GM23338 (cell line): ENCODE data around the gene GFRA1. TPM values are rescaled to one million over a fixed set of nuclear protein-coding genes. Genes with fewer than 3 reads are reported as not detected.

Experiments used
- ATAC-seq: fragments of 200-7000 bp; cut with Tn5 transposase; 3 replicates; pipeline ENCODE4 v1.9.1; 2020
- DNase-seq: peaks from one replicate; pipeline ENCODE4 v3.0.0-alpha.2; 2015; ENCODE audit warnings: low spot score
- H2AFZ ChIP-seq: fragments of 200-600 bp; sonication (generic); 2 replicates; pipeline ENCODE4 v1.8.0; 2016; ENCODE audit warnings: antibody characterized with exemption, mild to moderate bottlenecking, moderate library complexity
- H3F3A ChIP-seq: fragments of 200-600 bp; sonication (generic); replicated peaks from 2 replicates; pipeline ENCODE4 v1.8.0; 2017; ENCODE audit warnings: antibody characterized with exemption, mixed run types, low read depth
- H3K27ac ChIP-seq: fragments of 200-600 bp; sonication (generic); 2 replicates; pipeline ENCODE4 v1.6.1; 2016; ENCODE audit warnings: low read depth
- H3K27me3 ChIP-seq: fragments of 200-600 bp; sonication (generic); 2 replicates; pipeline ENCODE4 v1.8.0; 2016; ENCODE audit warnings: mild to moderate bottlenecking, mixed run types, moderate library complexity; ENCODE audit not compliant: insufficient read depth
- H3K36me3 ChIP-seq: fragments of 200-600 bp; sonication (generic); 2 replicates; pipeline ENCODE4 v1.8.0; 2016; ENCODE audit warnings: mild to moderate bottlenecking; ENCODE audit not compliant: insufficient read depth
- H3K4me1 ChIP-seq: fragments of 200-600 bp; sonication (generic); 2 replicates; pipeline ENCODE4 v1.8.0; 2016; ENCODE audit warnings: mild to moderate bottlenecking, moderate library complexity; ENCODE audit not compliant: insufficient read depth
- H3K4me2 ChIP-seq: fragments of 200-600 bp; sonication (generic); 2 replicates; pipeline ENCODE4 v1.7.1; 2017; ENCODE audit warnings: mixed run types
- H3K4me3 ChIP-seq: fragments of 200-600 bp; sonication (generic); 2 replicates; pipeline ENCODE4 v1.6.1; 2016; ENCODE audit warnings: mixed run types
- H3K79me2 ChIP-seq: fragments of 200-600 bp; sonication (generic); replicated peaks from 2 replicates; pipeline ENCODE4 v1.8.0; 2017; ENCODE audit warnings: mild to moderate bottlenecking; ENCODE audit not compliant: insufficient read depth
- H3K9me2 ChIP-seq: fragments of 200-600 bp; sonication (generic); 2 replicates; pipeline ENCODE4 v1.8.0; 2017; ENCODE audit not compliant: insufficient read depth
- H4K20me1 ChIP-seq: fragments of 200-600 bp; sonication (generic); replicated peaks from 2 replicates; pipeline ENCODE4 v1.8.0; 2017; ENCODE audit warnings: mild to moderate bottlenecking; ENCODE audit not compliant: insufficient read depth
- H3K27ac Mint-ChIP-seq: 2 replicates; pipeline ENCODE4 v1.8.0; 2020; ENCODE audit warnings: inconsistent platforms, mild to moderate bottlenecking, moderate library complexity, mixed read lengths
- H3K27me3 Mint-ChIP-seq: 3 replicates; pipeline ENCODE4 v1.8.0; 2022; ENCODE audit warnings: low read depth, mild to moderate bottlenecking, moderate library complexity, mixed read lengths, inconsistent platforms; ENCODE audit not compliant: insufficient read depth, poor library complexity
- H3K36me3 Mint-ChIP-seq: 3 replicates; pipeline ENCODE4 v1.8.0; 2021; ENCODE audit warnings: low read depth, mild to moderate bottlenecking, inconsistent platforms, moderate library complexity, mixed read lengths
- H3K4me1 Mint-ChIP-seq: 3 replicates; pipeline ENCODE4 v1.8.0; 2020; ENCODE audit warnings: mild to moderate bottlenecking, inconsistent platforms, mixed read lengths
- H3K4me3 Mint-ChIP-seq: 3 replicates; pipeline ENCODE4 v1.8.0; 2021; ENCODE audit warnings: moderate library complexity, mild to moderate bottlenecking, inconsistent platforms, mixed read lengths
- H3K9me3 Mint-ChIP-seq: 3 replicates; pipeline ENCODE4 v1.8.0; 2020; ENCODE audit warnings: moderate library complexity, mild to moderate bottlenecking, inconsistent platforms, mixed read lengths
- JUNB ChIP-seq: IDR thresholded peaks from one replicate; pipeline ENCODE4 v1.6.1; 2016; ENCODE audit warnings: antibody characterized with exemption; ENCODE audit not compliant: unreplicated experiment
- POLR2AphosphoS5 ChIP-seq: IDR thresholded peaks from 2 replicates; pipeline ENCODE4 v1.6.1; 2016; ENCODE audit warnings: antibody characterized with exemption, low read depth
- ZNF331 ChIP-seq: fragments of 250-450 bp; sonication (Bioruptor Pico); IDR thresholded peaks from 2 replicates; pipeline ENCODE4 v1.5.0; 2020; ENCODE audit warnings: low read depth, mild to moderate bottlenecking, moderate library complexity
- ZNF462 ChIP-seq: fragments of 250-450 bp; sonication (Bioruptor Pico); IDR thresholded peaks from 2 replicates; pipeline ENCODE4 v1.5.0; 2020; ENCODE audit warnings: mild to moderate bottlenecking, moderate library complexity
- polyA plus RNA-seq: library from polyadenylated mRNA; unstranded; fragments of >200 nt; fragmentation: Nextera tagmentation; extraction: Ambion mirVana; gene quantifications from 2 replicates; pipeline ENCODE4 v1.2.1, GENCODE V29; 2016
- total RNA-seq: library from RNA; depleted of rRNA; stranded (reverse); fragments of >200 nt; shearing (Covaris generic); gene quantifications from 2 replicates; pipeline ENCODE4 v1.2.3, GENCODE V29; 2014
- TF ChIP-seq, protein P1 (sequence below), 2 experiments: fragments of 200-600 bp in 1 of 2; sonication (generic) in 1 of 2; conservative IDR thresholded peaks; 2 replicates each; pipeline versions ENCODE4 v1.5.1 to v1.6.1; 2016 to 2017; ENCODE audit warnings: antibody characterized with exemption in 2 of 2, low read depth in 2 of 2, mild to moderate bottlenecking in 2 of 2, moderate library complexity in 1 of 2

The GFRA1 gene
- total and polyA plus RNA-seq, 2 experiments from 2014 or later, result 1.4 to 2.8 TPM

GRCh38 chr10:116164291-116164690 lies 108.7 kb downstream of the GFRA1 start (continued):
- no peak for TF ChIP-seq ZNF462 (CRISPR knock-in tag)
- no peak for TF ChIP-seq JUNB
- TF ChIP-seq POLR2AphosphoS5, result no peak
- TF ChIP-seq, protein P1, sequence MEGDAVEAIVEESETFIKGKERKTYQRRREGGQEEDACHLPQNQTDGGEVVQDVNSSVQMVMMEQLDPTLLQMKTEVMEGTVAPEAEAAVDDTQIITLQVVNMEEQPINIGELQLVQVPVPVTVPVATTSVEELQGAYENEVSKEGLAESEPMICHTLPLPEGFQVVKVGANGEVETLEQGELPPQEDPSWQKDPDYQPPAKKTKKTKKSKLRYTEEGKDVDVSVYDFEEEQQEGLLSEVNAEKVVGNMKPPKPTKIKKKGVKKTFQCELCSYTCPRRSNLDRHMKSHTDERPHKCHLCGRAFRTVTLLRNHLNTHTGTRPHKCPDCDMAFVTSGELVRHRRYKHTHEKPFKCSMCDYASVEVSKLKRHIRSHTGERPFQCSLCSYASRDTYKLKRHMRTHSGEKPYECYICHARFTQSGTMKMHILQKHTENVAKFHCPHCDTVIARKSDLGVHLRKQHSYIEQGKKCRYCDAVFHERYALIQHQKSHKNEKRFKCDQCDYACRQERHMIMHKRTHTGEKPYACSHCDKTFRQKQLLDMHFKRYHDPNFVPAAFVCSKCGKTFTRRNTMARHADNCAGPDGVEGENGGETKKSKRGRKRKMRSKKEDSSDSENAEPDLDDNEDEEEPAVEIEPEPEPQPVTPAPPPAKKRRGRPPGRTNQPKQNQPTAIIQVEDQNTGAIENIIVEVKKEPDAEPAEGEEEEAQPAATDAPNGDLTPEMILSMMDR (conservative IDR thresholded peaks at IDR 0.05; ENCODE audit: low read depth in 2 of 2), result no peak

DNA sequence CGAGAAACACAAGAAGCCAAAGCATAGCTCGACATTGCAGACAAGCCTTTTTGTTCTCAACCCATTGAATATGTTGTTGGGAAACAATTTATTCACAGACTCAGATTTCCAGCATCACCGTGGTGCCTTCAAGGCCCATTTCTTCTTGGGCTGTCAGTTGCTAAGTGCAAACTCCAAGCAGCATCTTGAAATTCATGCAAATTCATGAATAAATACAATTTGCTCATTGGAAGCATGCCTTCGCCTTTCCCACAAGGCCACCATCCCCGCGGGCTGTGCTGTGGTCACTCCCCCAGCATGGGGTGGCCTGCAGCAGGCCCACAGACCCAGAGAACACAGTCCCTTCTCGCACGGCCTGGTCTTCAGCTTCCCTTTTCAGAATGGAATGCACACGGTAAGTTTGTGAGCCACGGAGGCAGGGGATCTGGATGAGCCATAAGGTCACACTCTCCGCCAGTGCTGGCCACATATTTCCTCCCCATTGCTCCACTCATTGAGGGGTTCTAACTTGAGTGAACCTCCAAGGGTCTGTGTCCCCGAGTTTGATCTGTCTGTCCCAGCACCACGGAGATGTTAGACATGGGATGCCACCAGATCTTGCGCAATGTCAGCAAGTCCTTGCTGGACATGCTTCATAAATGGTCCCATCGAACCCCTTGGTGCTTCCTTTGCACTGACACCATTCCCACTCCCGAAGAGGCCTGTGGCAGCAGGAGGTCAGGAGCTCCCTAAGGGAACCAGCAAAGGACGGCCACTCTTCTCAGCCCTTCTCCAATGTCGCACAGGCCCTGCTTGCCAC lies 109.5 kb downstream of the GFRA1 start:
- H3K4me3 ChIP-seq, result no peak overlapping the region
- H3K79me2 ChIP-seq, result no peaks in the 10 kb centered on the region
- H3K27ac ChIP-seq, result no peak overlapping the region
- no peak overlapping the region for H3K4me2 ChIP-seq
- H3K27ac Mint-ChIP-seq, result no peak overlapping the region
- peaks cover 13% of the 10 kb centered on the region; the same call in 1 of the 2 replicates for H3K9me2 ChIP-seq
- ATAC-seq (no peak), DNase-seq (no peak)
- peaks cover 12% of the 10 kb centered on the region; the same call in 2 of the 3 replicates for H3K9me3 Mint-ChIP-seq
- no peaks in the 10 kb centered on the region for H3K4me1 ChIP-seq
- no peak overlapping the region for H2AFZ ChIP-seq
- H3K36me3 Mint-ChIP-seq, result peaks cover 4% of the 10 kb centered on the region; the same call in 2 of the 3 replicates
- H3K36me3 ChIP-seq, result peaks cover 2% of the 10 kb centered on the region; the same call in 1 of the 2 replicates
- H4K20me1 ChIP-seq, result no peaks in the 10 kb centered on the region
- no peaks in the 10 kb centered on the region for H3K27me3 Mint-ChIP-seq
- peaks cover 3% of the 10 kb centered on the region; the same call in 2 of the 3 replicates for H3K4me1 Mint-ChIP-seq
- H3K27me3 ChIP-seq, result no peaks in the 10 kb centered on the region
- H3F3A ChIP-seq, result no peaks in the 10 kb centered on the region
- no peak overlapping the region for H3K4me3 Mint-ChIP-seq
- no peak for TF ChIP-seq ZNF331 (CRISPR knock-in tag)
